H1 (cell line): Measurements from ENCODE around the gene SH3BP5. TPM values are rescaled to one million over a fixed set of nuclear protein-coding genes. Genes with fewer than 3 reads are reported as not detected.

Experiments
- GABPA ChIP-seq: IDR thresholded peaks from 2 replicates; pipeline ENCODE4 v1.6.1; 2011; ENCODE audit warnings: mild to moderate bottlenecking, low read length, moderate library complexity, borderline replicate concordance; ENCODE audit not compliant: insufficient read depth
- RFX5 ChIP-seq: IDR thresholded peaks from 2 replicates; pipeline ENCODE4 v1.6.1; 2011; ENCODE audit warnings: low read depth, low read length, improper control_type of control experiment, borderline replicate concordance
- RXRA ChIP-seq: IDR thresholded peaks from 2 replicates; pipeline ENCODE4 v1.6.1; 2011; ENCODE audit warnings: low read depth, mild to moderate bottlenecking, low read length, moderate library complexity; ENCODE audit not compliant: insufficient read depth
- SIN3A ChIP-seq, 2 experiments: IDR thresholded peaks in 1 of 2; conservative IDR thresholded peaks in 1 of 2; 2 replicates each; pipeline ENCODE4 v1.6.1; 2011 to 2012; ENCODE audit warnings: low read length in 2 of 2, improper control_type of control experiment in 1 of 2, low read depth in 1 of 2, mild to moderate bottlenecking in 1 of 2
- TAF1 ChIP-seq: IDR thresholded peaks from 2 replicates; pipeline ENCODE4 v1.6.1; 2011; ENCODE audit warnings: mild to moderate bottlenecking, low read depth, low read length
- polyA plus RNA-seq, 7 experiments: library from polyadenylated mRNA; depleted of rRNA in 3 of 7; stranded (reverse) in 5 of 7; unstranded in 2 of 7; fragments of >200 nt in 5 of 7; fragments of 200-250 nt in 2 of 7; gene quantifications; 1 replicate in 5 of 7; 2 replicates in 1 of 7; 4 replicates in 1 of 7; pipeline versions ENCODE4 v1.2.1 to v1.2.3, GENCODE V29; 2011 to 2013; ENCODE audit warnings: missing spikeins in 2 of 7, mixed read lengths in 2 of 7
- total RNA-seq: library from RNA; stranded (reverse); fragmentation: NEBNext Ultra II Directional; extraction: Animal tissue kit (Norgen Biotek cat#: 25700); gene quantifications from 2 replicates; pipeline ENCODE4 v1.2.1, GENCODE V29; 2021
- TF ChIP-seq, protein P1 (sequence below): IDR thresholded peaks from 2 replicates; pipeline ENCODE4 v1.6.1; 2012; ENCODE audit warnings: low read length, inconsistent platforms
- TF ChIP-seq, protein P2 (sequence below): IDR thresholded peaks from 2 replicates; pipeline ENCODE4 v1.6.1; 2011; ENCODE audit warnings: low read depth, mild to moderate bottlenecking, low read length; ENCODE audit not compliant: insufficient read depth

Gene SH3BP5
- total and polyA plus RNA-seq, 2 of the 8 experiments (the other 6 are each of a cell fraction or from before 2014, with no cell fraction given): 7.1 to 9.7 TPM

DNA sequence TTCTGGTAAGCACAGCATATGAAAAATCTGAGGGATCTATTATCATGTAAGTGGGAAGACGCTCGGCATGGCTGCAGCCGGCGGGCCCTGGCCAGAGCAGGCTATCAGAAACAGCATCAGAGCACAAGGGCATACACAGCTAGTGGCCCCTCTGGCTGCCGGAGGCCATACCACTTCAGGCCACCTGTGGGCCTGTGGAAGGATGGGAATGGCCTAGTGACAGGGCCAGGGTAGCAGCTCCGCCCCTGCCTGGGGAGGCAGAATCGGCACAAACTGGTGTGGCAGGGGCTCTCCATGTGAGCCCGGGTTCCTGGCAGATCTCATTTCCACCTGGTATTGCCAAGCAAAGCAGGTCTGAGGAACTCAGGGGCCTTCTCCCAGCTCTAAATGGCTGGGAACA is 46.4 kb downstream of the SH3BP5 start (continued):
- no peak for TF ChIP-seq RFX5
- TF ChIP-seq TAF1: no peak
- TF ChIP-seq, protein P1, sequence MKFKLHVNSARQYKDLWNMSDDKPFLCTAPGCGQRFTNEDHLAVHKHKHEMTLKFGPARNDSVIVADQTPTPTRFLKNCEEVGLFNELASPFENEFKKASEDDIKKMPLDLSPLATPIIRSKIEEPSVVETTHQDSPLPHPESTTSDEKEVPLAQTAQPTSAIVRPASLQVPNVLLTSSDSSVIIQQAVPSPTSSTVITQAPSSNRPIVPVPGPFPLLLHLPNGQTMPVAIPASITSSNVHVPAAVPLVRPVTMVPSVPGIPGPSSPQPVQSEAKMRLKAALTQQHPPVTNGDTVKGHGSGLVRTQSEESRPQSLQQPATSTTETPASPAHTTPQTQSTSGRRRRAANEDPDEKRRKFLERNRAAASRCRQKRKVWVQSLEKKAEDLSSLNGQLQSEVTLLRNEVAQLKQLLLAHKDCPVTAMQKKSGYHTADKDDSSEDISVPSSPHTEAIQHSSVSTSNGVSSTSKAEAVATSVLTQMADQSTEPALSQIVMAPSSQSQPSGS: no peak
- TF ChIP-seq GABPA: 0 out of 2 replicates have a peak, but pooled peaks have one; percentile 21
- TF ChIP-seq, protein P2, sequence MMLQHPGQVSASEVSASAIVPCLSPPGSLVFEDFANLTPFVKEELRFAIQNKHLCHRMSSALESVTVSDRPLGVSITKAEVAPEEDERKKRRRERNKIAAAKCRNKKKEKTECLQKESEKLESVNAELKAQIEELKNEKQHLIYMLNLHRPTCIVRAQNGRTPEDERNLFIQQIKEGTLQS: no peak
- no peak for TF ChIP-seq RXRA
- no peak for TF ChIP-seq SIN3A (conservative IDR thresholded peaks at IDR 0.05 in 1 of 2, IDR thresholded peaks at IDR 0.05 in 1 of 2; ENCODE audit: low read depth in 1 of 2, low read length in 2 of 2)
